Measurements from ENCODE around the gene CAMTA1. TPM values are rescaled to one million over a fixed set of nuclear protein-coding genes. Genes with fewer than 3 reads are reported as not detected.

Gene CAMTA1
- total and polyA plus RNA-seq, 8 donors: 13.0 to 54.2 (median 23.6) TPM

DNA sequence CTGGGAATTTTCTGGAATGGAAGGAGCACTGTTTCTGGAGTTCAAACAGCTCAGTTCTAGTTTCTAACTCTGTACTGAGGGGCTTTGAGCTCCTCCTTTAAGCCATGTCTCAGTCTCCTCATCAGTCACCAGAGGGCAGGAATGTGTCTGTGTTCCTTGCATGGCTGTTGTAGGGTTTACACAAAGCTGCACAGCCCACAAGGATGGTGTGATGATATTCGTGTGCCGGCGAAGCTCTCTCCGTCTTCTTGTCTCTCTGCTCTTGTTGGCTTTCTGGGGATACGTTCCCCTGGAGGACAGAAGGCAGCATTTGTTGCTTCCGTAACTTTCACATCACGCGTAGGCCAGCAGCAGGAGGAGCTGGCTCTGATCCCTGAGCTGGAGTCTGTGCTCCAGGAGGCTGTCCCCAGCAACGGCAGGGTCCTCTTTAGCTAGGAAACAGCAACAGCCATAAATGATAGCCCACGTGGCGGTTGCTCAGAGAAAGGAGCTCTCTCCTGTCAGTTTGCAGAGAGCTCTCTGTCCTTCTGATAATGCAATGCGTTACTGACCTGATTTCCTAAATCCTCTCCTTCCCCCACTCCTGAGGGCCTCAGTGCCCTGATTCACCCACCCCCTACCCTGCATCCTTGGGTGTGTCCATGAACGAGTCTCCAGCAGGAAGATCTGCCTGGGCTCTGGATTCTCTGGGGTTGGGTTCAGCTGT is 796.7 kb downstream of the CAMTA1 start:
- H3K4me3 ChIP-seq: no peak overlapping the region

GRCh38 chr1:7582460-7582972 is 797.3 kb downstream of the CAMTA1 start:
- DNase-seq (peak in 1 of 6 donors; percentile 12), ATAC-seq (no peak), FAIRE-seq (no peak)
- intact Hi-C loops (cut with DNase I): no loop called here
- no peak overlapping the region for H3K27ac ChIP-seq
- H3K9me3 ChIP-seq: no peaks in the 10 kb centered on the region
- no peak overlapping the region for H3K4me3 ChIP-seq
- no peak for TF ChIP-seq CTCF (IDR thresholded peaks at IDR 0.05)
- H3K4me1 ChIP-seq: peaks cover 0 to 5% (median 0%) of the 10 kb centered on the region in 3 donors
- WGBS, 2 donors: 93 to 94% methylated on average over 4 of the region's 4 CpGs
- H3K36me3 ChIP-seq: no peaks in the 10 kb centered on the region
- no peaks in the 10 kb centered on the region for H3K27me3 ChIP-seq

More for the DNA sequence above, 796.7 kb downstream of the CAMTA1 start:
- DNase-seq (peak in 2 of 6 donors; percentile 25 to 35), ATAC-seq (peak in 3 of 4 donors; percentile 28 to 72 (median 64)), FAIRE-seq (no peak)
- H3K27me3 ChIP-seq: no peaks in the 10 kb centered on the region
- no peak for TF ChIP-seq CTCF (IDR thresholded peaks at IDR 0.05)
- no peaks in the 10 kb centered on the region for H3K9me3 ChIP-seq
- peak overlapping the region in 1 of 4 donors; percentile 8 for H3K27ac ChIP-seq
- intact Hi-C loops (cut with DNase I): no loop called here
- H3K36me3 ChIP-seq: no peaks in the 10 kb centered on the region
- WGBS, 2 donors: 78 to 81% methylated on average over 13 of the region's 13 CpGs
- H3K4me1 ChIP-seq: peaks cover 0 to 5% (median 0%) of the 10 kb centered on the region in 3 donors

- Histone ChIP-seq H3K4me3 (no peak overlapping the region), H3K27me3 (no peaks in the 10 kb centered on the region), H3K27ac (no peak overlapping the region), H3K36me3 (no peaks in the 10 kb centered on the region), H3K4me1 (peaks cover 0 to 5% (median 0%) of the 10 kb centered on the region in 3 donors), H3K9me3 (no peaks in the 10 kb centered on the region)
- ATAC-seq (no peak), DNase-seq (peak in 1 of 6 donors; percentile 22), FAIRE-seq (no peak)
- WGBS, 2 donors: 78 to 82% methylated on average over 15 of the region's 15 CpGs
- intact Hi-C loops (cut with DNase I): no loop called here
- no peak for TF ChIP-seq CTCF (IDR thresholded peaks at IDR 0.05)
Measured at GRCh38 chr1:7583291-7584096, 798.2 kb downstream of the CAMTA1 start.

DNA sequence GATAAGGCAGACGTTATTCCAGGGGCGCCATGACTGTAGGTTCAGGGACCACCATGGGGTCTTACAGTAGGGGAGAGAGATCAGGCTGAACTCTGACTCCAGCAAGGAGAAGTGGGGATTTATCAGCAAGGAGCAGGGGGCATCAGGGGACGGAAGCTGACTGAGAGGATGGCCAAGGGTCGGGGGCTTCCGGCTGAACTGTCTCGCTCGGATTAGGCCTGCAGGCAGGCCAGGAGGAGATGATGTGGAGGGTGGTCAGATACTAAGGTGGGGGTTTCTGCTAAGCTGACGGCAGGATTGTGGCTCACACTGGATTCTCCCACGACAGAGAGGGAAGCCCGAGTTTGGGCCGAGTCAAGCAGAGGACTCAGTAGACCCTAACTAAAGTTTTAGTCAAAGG is 798.9 kb downstream of the CAMTA1 start:
- intact Hi-C loops (cut with DNase I): no loop called here
- Histone ChIP-seq H3K27ac (no peak overlapping the region), H3K4me1 (peaks cover 0 to 5% (median 0%) of the 10 kb centered on the region in 3 donors), H3K36me3 (no peaks in the 10 kb centered on the region), H3K9me3 (no peaks in the 10 kb centered on the region), H3K27me3 (no peaks in the 10 kb centered on the region), H3K4me3 (no peak overlapping the region)
- no peak for TF ChIP-seq CTCF (IDR thresholded peaks at IDR 0.05)
- WGBS, 2 donors: 91 to 93% methylated on average over 11 of the region's 11 CpGs
- DNase-seq: peak in 1 of 6 donors; percentile 10
- FAIRE-seq: no peak
- ATAC-seq: no peak
